Measurements from ENCODE around the gene ACO2.

Gene ACO2

DNA sequence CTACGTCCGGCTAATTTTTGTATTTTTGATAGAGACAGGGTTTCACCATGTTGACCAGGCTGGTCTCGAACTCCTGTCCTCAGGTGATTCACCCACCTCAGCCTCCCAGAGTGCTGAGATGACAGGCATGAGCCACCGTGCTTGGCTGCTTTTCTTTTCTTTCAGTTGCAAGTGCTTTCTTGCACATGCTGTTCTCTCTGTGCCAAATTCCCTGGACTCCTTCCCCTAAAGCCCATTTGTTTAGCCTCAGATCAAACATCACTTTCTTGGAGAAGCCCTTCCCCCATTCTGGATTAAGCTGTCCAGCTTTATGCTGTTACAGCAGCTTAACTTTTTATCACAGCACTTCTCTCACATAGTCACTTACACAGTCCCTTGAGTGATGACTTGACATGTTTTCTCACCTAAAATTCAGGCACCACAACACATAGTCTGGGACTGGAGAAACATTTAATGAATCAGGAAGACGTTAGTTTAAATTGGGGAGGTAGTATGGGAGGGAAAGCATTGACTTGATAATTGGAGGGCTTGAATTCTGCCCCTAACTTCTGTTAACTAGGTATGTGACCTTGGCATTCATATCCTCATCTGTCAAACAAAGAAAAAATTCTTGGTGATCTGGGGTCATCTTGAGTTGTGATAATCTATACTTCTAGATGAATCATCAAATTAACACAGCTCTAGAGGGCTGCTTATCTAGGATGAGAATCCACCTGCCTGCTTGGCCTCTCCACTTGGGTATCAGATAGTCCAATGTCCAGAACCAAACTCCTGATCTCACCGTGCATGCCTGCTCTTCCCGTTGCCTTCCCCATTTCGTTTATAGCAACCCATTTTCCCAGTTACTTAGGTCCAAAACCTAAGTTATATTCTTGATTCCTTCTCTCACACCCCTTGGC, 18.4 kb downstream of the ACO2 start:
- FAIRE-seq (no peak), DNase-seq (ENCODE audit: insufficient read length, low spot score) (no peak)

DNA sequence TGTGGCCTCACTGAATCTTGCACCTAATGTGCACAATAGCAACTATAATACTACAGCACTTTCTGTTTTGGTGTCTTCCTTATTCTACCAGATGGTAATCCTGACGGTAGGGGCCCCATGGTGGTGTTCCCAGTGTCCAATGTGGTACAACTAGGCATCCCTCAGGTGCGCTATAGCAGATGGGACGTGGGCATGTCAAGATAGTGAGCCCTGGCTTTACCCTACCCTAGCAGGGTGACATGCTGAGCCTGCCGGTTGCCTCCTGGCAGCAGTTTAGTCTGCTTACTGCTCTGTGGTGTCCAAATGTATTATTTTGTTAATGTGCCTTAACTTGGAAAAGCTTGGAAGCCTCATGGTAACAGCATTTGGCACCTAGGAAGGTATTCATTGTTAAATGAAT, 19.2 kb downstream of the ACO2 start:
- FAIRE-seq: no peak
- no peak for DNase-seq (ENCODE audit: insufficient read length, low spot score)

DNA sequence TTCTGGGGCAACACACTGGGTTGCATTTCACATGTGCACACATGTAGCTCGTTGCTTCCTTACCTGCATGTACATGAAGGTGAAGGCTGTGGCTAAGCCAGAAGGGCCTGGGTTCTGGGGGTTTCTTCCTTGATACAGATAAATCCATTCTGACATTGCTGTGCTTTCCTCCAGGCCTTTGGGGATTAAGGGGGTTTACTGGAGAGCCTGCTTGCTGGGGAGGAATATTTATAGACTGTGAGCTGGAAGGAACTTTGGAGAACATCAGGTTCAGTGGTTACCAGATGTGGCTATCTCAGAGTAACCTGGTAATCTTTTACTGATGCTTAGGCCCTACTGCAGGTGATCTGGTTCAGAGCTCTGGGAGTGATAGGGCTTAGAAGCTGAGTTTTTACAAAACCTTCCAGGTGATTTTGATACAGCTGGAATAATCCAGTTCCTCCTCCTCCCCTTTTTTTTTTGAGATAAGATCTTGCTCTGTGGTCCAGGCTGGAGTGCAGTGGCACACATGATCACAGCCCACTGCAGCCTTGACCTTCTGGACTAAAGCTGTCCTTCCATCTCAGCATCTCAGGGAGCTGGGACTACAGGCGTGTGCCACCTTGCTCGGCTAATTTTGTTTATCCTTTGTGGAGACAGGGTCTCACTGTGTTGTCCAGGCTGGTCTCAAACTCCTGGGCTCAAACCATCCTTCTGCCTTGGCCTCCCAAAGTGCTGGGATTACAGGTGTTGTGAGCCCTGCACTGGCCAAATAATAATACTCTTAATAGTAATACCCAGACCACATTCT, 19.9 kb downstream of the ACO2 start:
- no peak for FAIRE-seq

DNA sequence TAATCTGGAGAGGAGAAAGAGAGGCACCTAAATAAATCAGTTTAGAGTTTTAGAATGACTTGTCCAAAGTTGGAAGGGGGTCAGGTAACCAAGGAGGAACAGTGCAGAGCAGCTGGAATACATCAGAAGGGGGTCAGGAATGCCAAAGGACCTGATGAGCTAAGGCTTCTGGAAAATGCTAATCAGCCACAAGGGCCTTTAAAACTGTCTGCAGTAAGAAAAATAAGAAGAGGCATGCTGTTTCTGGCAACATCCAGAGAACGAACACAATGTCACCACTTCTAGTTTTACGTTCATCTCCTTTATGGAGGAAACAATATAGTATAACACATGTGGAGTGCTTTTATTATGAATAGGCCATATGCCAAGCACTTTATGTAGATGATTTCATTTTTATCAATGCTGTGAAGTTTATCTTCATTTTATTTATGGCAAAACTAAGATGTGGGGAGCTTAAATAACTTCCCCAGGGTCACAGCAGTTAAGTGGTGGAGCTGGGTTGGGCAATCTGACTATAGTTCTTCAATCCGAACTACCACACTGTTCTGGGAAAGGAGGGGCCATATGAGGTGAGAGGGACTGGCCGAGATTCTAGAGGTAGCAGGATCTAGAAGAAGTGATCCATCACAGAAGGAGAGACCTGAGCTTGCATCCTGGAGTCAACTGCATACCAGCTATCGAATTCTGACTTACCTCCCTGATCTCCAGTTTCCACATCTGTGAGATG, 22.6 kb downstream of the ACO2 start:
- FAIRE-seq: no peak
- no peak for DNase-seq (ENCODE audit: insufficient read length, low spot score)

More for the DNA sequence above, 19.9 kb downstream of the ACO2 start:
- no peak for DNase-seq (ENCODE audit: insufficient read length, low spot score)

DNA sequence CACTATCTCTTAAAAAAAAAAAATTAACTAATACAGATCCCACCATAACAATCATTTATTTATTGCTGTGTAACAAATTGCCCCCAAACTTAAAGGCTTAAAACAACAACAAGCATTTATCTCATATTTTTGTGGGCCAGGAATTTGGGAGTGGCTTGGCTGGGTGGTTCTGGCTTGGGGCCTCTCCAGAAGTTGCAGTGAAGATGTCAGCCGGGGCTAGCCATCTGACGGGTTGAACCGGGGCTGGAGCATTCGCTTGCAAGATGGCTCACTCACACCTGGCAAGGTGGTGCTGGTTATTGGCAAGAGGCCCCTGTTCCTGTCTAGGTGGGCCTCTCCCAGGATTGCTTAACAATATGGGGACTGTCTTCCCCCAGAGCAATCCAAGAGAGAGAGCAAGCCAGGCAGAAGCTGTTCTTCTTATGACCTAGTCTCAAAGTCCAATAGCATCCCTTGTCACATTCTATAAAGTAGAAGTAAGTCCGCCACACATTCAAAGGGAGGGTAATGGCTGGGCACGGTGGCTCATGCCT, 29.5 kb downstream of the ACO2 start:
- DNase-seq (ENCODE audit: insufficient read length, low spot score): no peak

DNA sequence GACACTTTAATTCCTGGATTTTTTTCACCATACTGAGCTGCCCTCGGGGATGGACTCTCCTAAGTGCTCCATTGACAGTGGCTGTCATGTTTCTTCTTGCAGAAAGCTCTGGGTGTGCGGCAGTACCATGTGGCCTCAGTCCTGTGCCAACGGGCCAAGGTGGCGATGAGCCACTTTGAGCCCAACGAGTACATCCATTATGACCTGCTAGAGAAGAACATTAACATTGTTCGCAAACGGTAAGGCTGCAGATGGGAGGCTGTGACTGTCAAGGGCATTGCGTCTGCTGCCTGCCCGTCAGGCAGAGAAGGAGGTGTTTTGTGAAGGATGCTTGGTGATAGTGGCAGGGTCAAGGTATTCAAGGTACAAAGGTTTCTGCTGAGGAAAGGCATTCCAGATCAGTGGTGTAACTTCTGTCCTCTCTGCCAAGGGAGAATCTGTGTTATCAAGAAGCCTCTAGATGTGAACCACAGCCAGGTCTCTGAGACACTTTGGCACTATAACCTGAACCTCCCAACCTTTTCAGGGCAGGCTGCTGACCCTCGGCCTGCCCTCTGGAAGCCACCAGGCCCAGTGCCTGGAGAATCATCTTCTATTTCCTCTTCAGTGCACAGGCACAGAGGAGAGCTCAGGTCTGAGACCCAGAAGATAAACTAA, 30.8 kb downstream of the ACO2 start:
- FAIRE-seq (no peak), DNase-seq (ENCODE audit: insufficient read length, low spot score) (no peak)

More for the DNA sequence above, 29.5 kb downstream of the ACO2 start:
- no peak for FAIRE-seq

DNA sequence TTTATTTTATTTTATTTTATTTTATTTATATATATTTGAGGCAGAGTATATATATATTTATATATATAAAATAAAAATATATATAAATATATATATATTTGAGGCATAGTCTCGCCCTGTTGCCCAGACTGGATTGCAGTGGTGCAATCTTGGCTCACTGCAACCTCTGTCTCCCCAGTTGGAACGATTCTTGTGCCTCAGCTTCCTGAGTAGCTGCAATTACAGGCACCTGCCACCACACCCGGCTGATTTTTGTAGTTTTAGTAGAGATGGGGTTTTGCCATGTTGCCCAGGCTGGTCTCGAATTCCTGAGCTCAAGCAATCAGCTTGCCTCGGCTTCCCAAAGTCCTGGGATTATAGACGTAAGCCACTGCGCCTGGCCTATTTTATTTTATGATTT, 31.4 kb downstream of the ACO2 start:
- FAIRE-seq: no peak

DNA sequence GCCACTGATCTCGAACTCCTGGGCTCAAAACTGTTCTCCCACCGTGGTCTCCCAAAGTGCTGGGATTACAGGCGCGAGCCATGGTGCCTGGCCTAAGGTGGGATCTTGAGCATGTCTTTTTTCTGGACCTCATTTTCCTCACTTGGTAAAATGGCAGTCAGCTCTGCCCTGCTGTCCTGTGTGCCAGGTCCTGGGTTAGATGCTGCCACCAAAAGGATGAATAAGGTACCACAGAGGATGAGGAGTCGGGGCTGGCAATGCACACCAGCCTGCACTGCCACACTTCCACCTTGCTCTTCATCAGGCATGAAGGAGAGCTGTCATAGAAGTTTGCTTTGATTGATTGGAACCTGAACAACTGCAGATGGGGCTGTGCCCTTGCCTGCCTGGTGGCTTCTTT, 32.3 kb downstream of the ACO2 start:
- FAIRE-seq (no peak), DNase-seq (ENCODE audit: insufficient read length, low spot score) (no peak)

More for the DNA sequence above, 31.4 kb downstream of the ACO2 start:
- DNase-seq (ENCODE audit: insufficient read length, low spot score): no peak

DNA sequence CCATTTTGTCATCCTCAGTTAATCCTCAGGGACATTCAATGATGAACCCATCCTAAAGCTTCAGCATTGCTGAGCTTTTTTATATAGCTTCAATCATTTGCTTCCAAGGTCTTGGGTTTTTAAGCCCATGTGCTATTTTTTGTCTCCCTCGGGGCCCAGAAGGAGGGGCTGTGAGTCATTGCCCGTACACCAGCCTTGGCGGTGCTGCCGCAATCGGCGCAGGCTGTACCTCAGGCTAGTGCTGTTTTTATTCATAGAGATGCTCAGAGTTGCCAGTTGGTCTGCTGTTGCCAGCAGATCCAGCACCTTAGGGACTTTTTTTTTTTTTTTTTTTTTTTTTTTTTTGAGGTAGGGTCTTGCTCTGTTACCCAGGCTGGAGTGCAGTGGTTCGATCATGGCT, 35.5 kb downstream of the ACO2 start:
- DNase-seq (ENCODE audit: insufficient read length, low spot score) (no peak), FAIRE-seq (no peak)

DNA sequence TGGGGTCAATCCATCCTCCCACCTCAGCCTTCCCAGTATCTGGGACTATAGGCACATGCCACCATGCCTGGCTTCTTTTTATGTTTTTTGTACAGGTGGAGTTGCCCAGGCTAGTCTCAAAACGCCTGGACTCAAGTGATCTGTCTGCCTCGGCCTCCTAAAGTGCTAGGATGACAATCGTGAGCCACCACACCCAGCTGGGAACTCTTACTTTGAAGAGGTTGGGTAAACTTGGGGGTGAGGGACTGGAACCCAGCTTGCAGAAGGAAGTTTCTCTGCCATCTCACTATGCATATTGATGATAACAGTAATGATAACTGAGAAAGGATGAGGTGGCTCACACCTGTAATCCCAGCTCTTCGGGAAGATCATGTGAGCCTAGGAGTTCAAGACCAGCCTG, 35.9 kb downstream of the ACO2 start:
- DNase-seq (ENCODE audit: insufficient read length, low spot score) (no peak), FAIRE-seq (no peak)

DNA sequence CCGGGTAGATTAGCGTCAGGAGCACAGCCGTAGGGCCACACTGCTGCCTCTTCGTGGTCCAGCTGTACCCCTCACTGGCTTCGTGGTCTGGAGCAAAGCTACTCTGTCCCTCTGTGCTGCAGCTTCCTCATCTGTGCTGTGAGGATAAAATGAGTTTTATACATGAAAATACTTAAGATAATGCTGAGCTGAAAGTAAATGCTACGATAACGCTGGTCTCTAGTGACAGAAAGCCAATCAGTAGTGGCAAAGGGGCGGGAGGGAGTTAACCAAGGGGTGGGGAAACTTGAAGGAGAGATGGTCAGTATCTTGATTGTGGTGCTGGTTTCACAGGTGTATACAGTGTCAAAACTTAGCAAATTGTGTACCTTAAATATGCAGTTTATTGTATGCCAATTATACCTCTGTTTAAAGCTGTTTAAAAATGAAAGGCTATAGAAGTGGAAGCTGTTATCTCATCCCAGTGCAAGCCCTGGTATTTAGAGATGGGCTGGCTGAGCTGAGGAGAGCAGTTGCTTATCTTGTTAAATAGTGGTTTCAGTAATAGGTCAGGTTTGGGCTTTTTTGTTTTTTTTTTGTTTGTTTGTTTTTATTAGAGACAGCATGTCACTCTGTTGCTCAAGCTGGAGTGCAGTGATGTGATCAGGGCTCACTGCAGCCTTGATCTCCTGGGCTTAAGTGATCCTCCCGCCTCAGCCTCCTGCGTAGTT, 36.7 kb downstream of the ACO2 start:
- FAIRE-seq (no peak), DNase-seq (ENCODE audit: insufficient read length, low spot score) (no peak)

DNA sequence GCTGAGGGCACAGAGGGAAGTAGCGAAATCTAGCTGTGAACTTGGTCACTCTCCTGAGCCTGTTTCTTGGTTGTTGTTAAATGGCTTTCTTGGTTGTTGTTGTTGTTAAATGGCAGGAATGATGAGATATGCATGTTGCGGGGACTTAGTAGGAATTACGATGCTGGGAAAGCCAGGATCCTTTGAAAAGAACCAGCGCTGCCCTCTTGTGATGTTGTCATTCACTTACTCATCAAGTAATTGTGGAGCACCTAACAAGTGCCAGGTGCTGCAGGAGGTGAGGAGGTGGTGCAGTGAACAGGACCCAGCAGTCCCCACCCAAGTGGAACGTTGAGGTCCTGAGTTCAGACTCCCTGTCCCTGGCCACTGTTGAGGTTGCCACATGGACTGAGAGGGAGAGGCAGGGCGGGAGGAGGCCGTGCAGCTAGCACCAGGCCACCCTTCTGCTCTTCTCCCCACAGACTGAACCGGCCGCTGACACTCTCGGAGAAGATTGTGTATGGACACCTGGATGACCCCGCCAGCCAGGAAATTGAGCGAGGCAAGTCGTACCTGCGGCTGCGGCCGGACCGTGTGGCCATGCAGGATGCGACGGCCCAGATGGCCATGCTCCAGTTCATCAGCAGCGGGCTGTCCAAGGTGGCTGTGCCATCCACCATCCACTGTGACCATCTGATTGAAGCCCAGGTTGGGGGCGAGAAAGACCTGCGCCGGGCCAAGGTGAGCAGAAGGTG, 38.6 kb downstream of the ACO2 start:
- no peak for DNase-seq (ENCODE audit: insufficient read length, low spot score)
- FAIRE-seq: no peak

DNA sequence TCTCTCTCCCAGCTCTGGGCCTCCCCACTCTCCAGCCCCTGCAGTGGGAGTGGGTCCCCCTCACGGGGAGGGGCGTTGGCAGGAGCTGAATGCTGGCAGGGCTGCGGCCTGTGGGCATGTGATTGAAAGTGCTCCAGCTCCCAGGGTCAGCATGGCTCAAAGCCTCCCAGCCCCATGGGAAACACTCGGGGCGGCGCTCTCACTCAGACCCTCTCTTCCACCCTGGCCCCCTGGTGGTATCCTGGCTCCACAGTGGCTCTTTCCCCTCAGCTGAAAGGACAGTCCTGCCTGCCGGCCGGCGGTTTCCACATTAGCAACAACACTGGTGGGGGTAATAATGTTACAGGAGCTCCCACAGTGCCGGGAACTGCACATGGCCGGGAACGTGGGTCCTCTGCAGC, 39.9 kb downstream of the ACO2 start:
- no peak for FAIRE-seq

DNA sequence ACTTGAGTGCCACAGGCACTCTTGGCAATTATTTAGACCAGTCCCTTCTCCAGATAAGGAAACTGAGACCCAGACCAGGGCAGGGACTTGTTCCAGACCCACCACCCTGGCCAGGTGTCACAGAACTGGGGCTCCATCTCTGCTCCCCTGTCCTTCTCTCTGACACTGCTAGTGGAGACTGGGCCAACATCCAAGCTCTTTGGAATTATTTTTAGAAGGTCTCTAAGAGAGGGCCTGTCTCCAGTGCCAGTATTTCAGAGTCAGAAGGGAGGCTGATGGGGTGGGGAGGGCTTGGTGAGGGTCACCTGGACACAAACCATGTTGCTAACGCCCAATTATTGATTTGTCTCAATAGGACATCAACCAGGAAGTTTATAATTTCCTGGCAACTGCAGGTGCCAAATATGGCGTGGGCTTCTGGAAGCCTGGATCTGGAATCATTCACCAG, 42.6 kb downstream of the ACO2 start:
- FAIRE-seq: no peak
- DNase-seq (ENCODE audit: insufficient read length, low spot score): no peak

More for the DNA sequence above, 39.9 kb downstream of the ACO2 start:
- no peak for DNase-seq (ENCODE audit: insufficient read length, low spot score)

DNA sequence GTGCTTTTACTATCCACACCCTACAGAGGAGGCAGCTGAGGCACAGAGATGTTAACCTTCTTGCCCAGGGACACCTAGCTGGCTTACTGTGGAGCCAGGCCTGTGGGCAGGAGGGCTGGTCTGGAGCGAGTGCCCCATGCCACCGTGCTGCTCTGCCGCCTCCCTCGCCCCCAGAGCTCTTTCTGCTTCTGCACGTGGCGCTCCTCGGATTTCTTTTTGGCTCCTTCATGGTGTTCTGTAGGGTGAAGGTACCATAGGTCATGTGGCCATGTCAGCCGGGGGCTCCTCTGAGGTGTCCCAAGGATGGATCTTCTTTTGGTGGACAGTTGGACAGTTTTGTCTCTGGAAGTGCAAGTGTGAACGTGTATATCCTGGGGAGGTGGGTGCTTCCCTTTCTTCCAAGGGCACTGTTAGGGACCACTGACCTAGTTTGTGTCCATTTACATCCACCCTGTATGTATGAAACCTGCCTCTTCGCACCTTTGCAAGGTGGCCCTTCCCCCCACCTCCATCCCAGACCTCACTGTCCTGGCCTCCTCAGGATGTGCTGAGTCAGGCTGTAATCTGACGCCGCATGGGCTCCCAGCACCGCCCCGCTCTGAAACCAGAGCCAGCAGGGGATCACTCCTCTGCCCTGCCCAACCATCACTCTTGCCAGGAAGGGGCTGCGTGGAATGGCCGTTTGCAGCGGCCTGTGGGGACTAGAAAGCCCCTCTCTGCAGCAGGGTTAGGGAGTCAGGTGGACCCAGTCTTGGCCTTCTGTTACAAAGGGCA, 43.7 kb downstream of the ACO2 start:
- DNase-seq (ENCODE audit: insufficient read length, low spot score) (peak; percentile 93), FAIRE-seq (peak; percentile 92)

DNA sequence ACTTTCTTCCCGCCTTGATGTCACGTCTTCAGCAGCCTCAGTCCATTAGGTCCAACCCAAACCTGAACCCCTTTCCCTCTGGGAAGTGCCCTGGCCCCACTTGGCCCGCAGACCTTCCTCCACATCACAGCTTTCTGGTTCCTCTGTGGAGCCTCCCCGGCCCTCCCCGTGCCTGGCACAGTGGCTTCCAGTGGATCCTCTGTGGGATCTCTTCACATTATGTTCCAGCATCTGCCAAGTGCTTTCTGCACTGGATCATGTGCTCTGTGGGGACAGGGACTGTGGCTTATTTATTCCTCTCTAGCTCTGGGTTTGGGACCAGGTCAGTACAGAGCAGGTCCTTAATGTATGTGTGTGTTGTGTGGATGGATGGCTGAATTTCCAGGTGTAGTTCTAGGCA, 44.5 kb downstream of the ACO2 start:
- FAIRE-seq (no peak), DNase-seq (ENCODE audit: insufficient read length, low spot score) (no peak)

DNA sequence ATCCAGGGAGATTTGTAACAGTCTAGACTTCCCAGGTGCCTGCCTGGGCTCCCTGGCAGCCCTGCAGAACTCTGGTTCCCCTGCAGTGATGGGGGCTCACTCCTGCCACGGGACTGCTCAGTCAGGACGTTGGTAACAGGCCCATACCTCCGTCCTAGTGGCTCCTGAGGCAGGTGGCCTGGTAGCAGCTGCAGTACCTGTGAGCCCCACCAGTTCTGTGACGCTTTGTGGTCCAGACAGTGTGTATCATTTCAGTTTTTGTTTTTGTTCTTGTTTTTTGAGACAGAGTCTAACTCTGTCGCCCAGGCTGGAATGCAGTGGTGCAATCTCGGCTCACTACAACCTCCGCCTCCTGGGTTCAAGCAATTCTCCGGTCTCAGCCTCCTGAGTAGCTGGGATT, 47.5 kb downstream of the ACO2 start:
- no peak for DNase-seq (ENCODE audit: insufficient read length, low spot score)
- no peak for FAIRE-seq

Measured in HTR-8/SVneo (cell line).